ENCODE results near the gene EPHB6. TPM values are rescaled to one million over a fixed set of nuclear protein-coding genes. Genes with fewer than 3 reads are reported as not detected.

Gene EPHB6
- total RNA-seq, 2 experiments from 2014 or later: 0.41 to 0.57 TPM

DNA sequence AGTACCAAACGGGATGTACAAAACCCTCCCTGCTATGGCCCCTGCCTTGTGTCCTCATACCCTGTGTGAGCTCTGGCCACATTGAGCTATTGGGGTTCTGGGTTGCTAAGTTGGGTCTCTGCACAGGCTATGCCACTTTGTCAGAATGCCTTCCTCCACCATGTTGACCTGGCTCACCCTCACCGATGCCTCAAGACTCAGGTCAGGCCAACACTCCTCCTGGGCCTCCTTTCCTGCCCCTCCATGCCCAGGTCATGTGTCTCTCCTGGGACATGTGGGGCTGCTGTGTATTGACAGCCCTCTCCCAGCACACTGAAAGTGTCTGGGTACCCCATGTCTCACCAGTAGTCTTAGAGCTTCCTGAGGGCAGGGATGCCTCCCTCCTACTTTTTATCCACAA lies 64.0 kb downstream of the EPHB6 start:
- H4K20me1 ChIP-seq (ENCODE audit: insufficient read depth, low read length): no peaks in the 10 kb centered on the region
- TF ChIP-seq, protein P1, sequence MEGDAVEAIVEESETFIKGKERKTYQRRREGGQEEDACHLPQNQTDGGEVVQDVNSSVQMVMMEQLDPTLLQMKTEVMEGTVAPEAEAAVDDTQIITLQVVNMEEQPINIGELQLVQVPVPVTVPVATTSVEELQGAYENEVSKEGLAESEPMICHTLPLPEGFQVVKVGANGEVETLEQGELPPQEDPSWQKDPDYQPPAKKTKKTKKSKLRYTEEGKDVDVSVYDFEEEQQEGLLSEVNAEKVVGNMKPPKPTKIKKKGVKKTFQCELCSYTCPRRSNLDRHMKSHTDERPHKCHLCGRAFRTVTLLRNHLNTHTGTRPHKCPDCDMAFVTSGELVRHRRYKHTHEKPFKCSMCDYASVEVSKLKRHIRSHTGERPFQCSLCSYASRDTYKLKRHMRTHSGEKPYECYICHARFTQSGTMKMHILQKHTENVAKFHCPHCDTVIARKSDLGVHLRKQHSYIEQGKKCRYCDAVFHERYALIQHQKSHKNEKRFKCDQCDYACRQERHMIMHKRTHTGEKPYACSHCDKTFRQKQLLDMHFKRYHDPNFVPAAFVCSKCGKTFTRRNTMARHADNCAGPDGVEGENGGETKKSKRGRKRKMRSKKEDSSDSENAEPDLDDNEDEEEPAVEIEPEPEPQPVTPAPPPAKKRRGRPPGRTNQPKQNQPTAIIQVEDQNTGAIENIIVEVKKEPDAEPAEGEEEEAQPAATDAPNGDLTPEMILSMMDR (conservative IDR thresholded peaks at IDR 0.05; ENCODE audit: low read length): no peak
- no peak for TF ChIP-seq EZH2phosphoT487 (IDR thresholded peaks at IDR 0.05; ENCODE audit: borderline replicate concordance, low read depth, low read length)
- no peaks in the 10 kb centered on the region for H3K9me3 ChIP-seq (ENCODE audit: low read length)
- H3K36me3 ChIP-seq (ENCODE audit: insufficient read depth, low read length): no peaks in the 10 kb centered on the region
- no peaks in the 10 kb centered on the region for H3K9me2 ChIP-seq (ENCODE audit: insufficient read depth, low read length)
- BruUV-seq (replicated peaks): no TSS peak
- no peak overlapping the region for H3K27ac ChIP-seq (ENCODE audit: low read depth, low read length, poor library complexity, severe bottlenecking)
- no peak overlapping the region for H2AFZ ChIP-seq (ENCODE audit: low read length)
- DNase-seq (ENCODE audit: low spot score): no peak
- no peak overlapping the region for H3K4me2 ChIP-seq (ENCODE audit: low read length)
- ChIA-PET CTCF (ENCODE audit: unreplicated experiment) (no interaction called here), POLR2A (no interaction called here)
- H3K4me3 ChIP-seq (ENCODE audit: low read depth, low read length, poor library complexity, severe bottlenecking): no peak overlapping the region
- H3K79me2 ChIP-seq (ENCODE audit: insufficient read depth, low read depth, low read length): no peaks in the 10 kb centered on the region
- no peaks in the 10 kb centered on the region for H3K4me1 ChIP-seq (ENCODE audit: insufficient read depth, low read length, poor library complexity, severe bottlenecking)
- intact Hi-C loops (cut with micrococcal nuclease; ENCODE audit: unreplicated experiment): no loop called here

DNA sequence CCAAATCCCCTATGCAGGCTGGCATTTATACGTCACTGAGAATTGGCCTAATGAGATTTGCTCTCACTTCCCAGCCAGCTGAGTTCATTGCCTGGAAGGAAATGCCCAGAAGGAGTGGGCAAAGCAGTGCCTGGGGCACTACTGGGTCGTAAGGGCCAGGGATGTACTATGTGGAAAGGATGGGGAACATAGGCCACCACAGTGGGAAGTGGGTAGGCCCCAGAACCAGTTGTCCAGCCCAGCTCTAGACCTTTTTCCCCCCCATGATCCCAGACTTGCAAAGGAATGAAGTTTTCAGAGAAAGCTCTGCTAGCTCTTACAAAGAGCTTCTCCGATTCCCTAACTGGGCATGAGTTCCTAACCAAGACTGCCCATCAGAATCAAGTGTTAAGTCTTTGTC lies 64.8 kb downstream of the EPHB6 start:
- Histone ChIP-seq H3K9me2 (ENCODE audit: insufficient read depth, low read length) (no peaks in the 10 kb centered on the region), H3K36me3 (ENCODE audit: insufficient read depth, low read length) (no peaks in the 10 kb centered on the region), H2AFZ (ENCODE audit: low read length) (no peak overlapping the region), H3K79me2 (ENCODE audit: insufficient read depth, low read depth, low read length) (no peaks in the 10 kb centered on the region), H3K27ac (ENCODE audit: low read depth, low read length, poor library complexity, severe bottlenecking) (no peak overlapping the region), H3K4me2 (ENCODE audit: low read length) (no peak overlapping the region), H3K4me3 (ENCODE audit: low read depth, low read length, poor library complexity, severe bottlenecking) (no peak overlapping the region), H3K9me3 (ENCODE audit: low read length) (no peaks in the 10 kb centered on the region), H3K4me1 (ENCODE audit: insufficient read depth, low read length, poor library complexity, severe bottlenecking) (no peaks in the 10 kb centered on the region), H4K20me1 (ENCODE audit: insufficient read depth, low read length) (no peaks in the 10 kb centered on the region)
- intact Hi-C loops (cut with micrococcal nuclease; ENCODE audit: unreplicated experiment): no loop called here
- ChIA-PET POLR2A (interaction anchor here (0.7 kb wide), 1 partner anchor 321 kb away, joined by 3 read pairs; no protein-coding TSS in a partner anchor), CTCF (ENCODE audit: unreplicated experiment) (no interaction called here)
- TF ChIP-seq, protein P1 (conservative IDR thresholded peaks at IDR 0.05; ENCODE audit: low read length): no peak
- TF ChIP-seq EZH2phosphoT487 (IDR thresholded peaks at IDR 0.05; ENCODE audit: borderline replicate concordance, low read depth, low read length): no peak
- no TSS peak for BruUV-seq (replicated peaks)
- DNase-seq (ENCODE audit: low spot score): no peak

Other genes with a start within 250 kb of the EPHB6 start
- gene PRSS1, start 105.6 kb upstream of the EPHB6 start, total RNA-seq (2014; rRNA removed; shearing (Covaris generic)): not detected in 2 replicates
- gene PRSS1, start 105.6 kb upstream of the EPHB6 start, total RNA-seq (2022): not detected in 2 replicates
- gene PRSS2, start 84.1 kb upstream of the EPHB6 start, total RNA-seq (2014; rRNA removed; shearing (Covaris generic)): 0.23 and 0.60 TPM in 2 replicates
- 1.1 TPM in 2 replicates for gene PRSS2, start 84.1 kb upstream of the EPHB6 start, total RNA-seq (2022)
- not detected in 2 replicates for gene TRPV6, start 30.7 kb downstream of the EPHB6 start, total RNA-seq (2014; rRNA removed; shearing (Covaris generic))
- not detected in 2 replicates for gene TRPV6, start 30.7 kb downstream of the EPHB6 start, total RNA-seq (2022)
- gene TRPV5, start 78.7 kb downstream of the EPHB6 start, total RNA-seq (2014; rRNA removed; shearing (Covaris generic)): 0.06 TPM in 1 of 2 replicates, not detected in the other
- not detected in 2 replicates for gene TRPV5, start 78.7 kb downstream of the EPHB6 start, total RNA-seq (2022)
- not detected in 2 replicates for gene LLCFC1, start 84.4 kb downstream of the EPHB6 start, total RNA-seq (2014; rRNA removed; shearing (Covaris generic))
- not detected in 2 replicates for gene LLCFC1, start 84.4 kb downstream of the EPHB6 start, total RNA-seq (2022)
- 1.5 and 2.9 TPM in 2 replicates for gene KEL, start 107.3 kb downstream of the EPHB6 start, total RNA-seq (2014; rRNA removed; shearing (Covaris generic))
- 1.9 and 2.2 TPM in 2 replicates for gene KEL, start 107.3 kb downstream of the EPHB6 start, total RNA-seq (2022)
- gene OR9A2, start 172.1 kb downstream of the EPHB6 start, total RNA-seq (2014; rRNA removed; shearing (Covaris generic)): 0.66 TPM in 1 of 2 replicates, not detected in the other
- 0.37 and 0.53 TPM in 2 replicates for gene OR9A2, start 172.1 kb downstream of the EPHB6 start, total RNA-seq (2022)
- not detected in 2 replicates for gene OR6V1, start 197.3 kb downstream of the EPHB6 start, total RNA-seq (2014; rRNA removed; shearing (Covaris generic))
- gene OR6V1, start 197.3 kb downstream of the EPHB6 start, total RNA-seq (2022): not detected in 2 replicates

Measured in OCI-LY7 (cell line).